Testis (tissue), 3 donors: Measurements from ENCODE around the gene SIRPG. TPM values are rescaled to one million over a fixed set of nuclear protein-coding genes. Genes with fewer than 3 reads are reported as not detected.

ENCODE experiments used
- DNase-seq: peaks from one replicate; pipeline ENCODE4 v3.0.0-alpha.2; 2019
- H3K27ac ChIP-seq, 2 donors: fragments of 200-600 bp; sonication (generic); one replicate each; pipeline ENCODE4 v1.5.1; 2019
- H3K27me3 ChIP-seq: fragments of 200-600 bp; sonication (generic); one replicate; pipeline ENCODE4 v1.5.1; 2019
- H3K36me3 ChIP-seq: fragments of 200-600 bp; sonication (generic); one replicate; pipeline ENCODE4 v1.5.1; 2017; ENCODE audit warnings: low read depth; ENCODE audit errors: missing control alignments
- H3K4me1 ChIP-seq: fragments of 200-600 bp; sonication (generic); one replicate; pipeline ENCODE4 v1.5.1; 2019
- H3K4me3 ChIP-seq, 2 donors: fragments of 200-600 bp; sonication (generic); one replicate each; pipeline ENCODE4 v1.5.1; 2017 to 2019
- H3K9me3 ChIP-seq: fragments of 200-600 bp; sonication (generic); one replicate; pipeline ENCODE4 v1.5.1; 2017
- POLR2A ChIP-seq: fragments of 450-650 bp; IDR thresholded peaks from one replicate; pipeline ENCODE4 v1.6.1; 2017; ENCODE audit warnings: antibody characterized with exemption, mild to moderate bottlenecking, moderate library complexity
- WGBS, 2 donors: methylation state at CpG; one replicate each; pipeline ENCODE4 v1.1.5; 2018; 5-methylcytosine and 5-hydroxymethylcytosine counted together
- intact Hi-C: fragments of 100-400 bp; cut with DNase I; formaldehyde crosslinking; loops from one replicate; pipeline ENCODE4 v1.15.1; 2023; ENCODE audit warnings: low total_unique reads
- polyA plus RNA-seq: library from polyadenylated mRNA; stranded (reverse); fragments of 350-450 nt; fragmentation: Illumina TruSeq; extraction: RNeasy Lipid Tissue Mini Kit (QIAGEN cat#74804); gene quantifications from one replicate; pipeline ENCODE4 v1.2.3, GENCODE V29; 2014; ENCODE audit warnings: low read depth, low replicate concordance; ENCODE audit not compliant: insufficient read depth
- total RNA-seq, 2 donors: library from RNA; depleted of rRNA; stranded (reverse); fragments of >200 nt; gene quantifications; one replicate each; pipeline ENCODE4 v1.2.3, GENCODE V29; 2016
- TF ChIP-seq, protein P1 (sequence below), 3 experiments: fragments of 450-650 bp in 2 of 3; fragments of 200-600 bp in 1 of 3; sonication (generic) in 1 of 3; IDR thresholded peaks; one replicate each; pipeline ENCODE4 v1.5.1; 2016 to 2019; ENCODE audit warnings: antibody characterized with exemption in 3 of 3, mild to moderate bottlenecking in 2 of 3, moderate library complexity in 1 of 3

Gene SIRPG
- total and polyA plus RNA-seq, 3 donors from 2014 or later: 1.1 to 13.9 (median 3.4) TPM

DNA sequence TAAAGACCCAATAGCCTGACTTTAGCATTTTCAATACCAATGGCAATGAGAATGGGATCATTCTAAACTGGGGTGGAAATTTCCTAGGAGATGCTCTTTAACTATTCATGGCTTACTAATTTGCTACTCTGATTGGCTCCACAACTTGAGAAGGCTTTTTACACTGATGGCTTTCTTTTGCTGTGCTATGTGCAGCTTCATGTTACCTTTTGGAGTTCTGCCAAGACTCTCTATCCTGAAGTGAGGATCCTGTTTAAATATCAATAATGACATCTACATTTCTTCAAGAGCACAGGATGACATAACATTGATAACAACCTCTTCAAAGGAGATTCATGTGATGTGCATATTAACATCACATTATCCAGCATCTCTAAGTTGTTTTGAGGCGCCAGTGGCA, 43.4 kb upstream of the SIRPG start:
- H3K27me3 ChIP-seq: no peaks in the 10 kb centered on the region
- 79% methylated on average over 1 of the region's 1 CpG for WGBS, 2 donors
- TF ChIP-seq, protein P1, sequence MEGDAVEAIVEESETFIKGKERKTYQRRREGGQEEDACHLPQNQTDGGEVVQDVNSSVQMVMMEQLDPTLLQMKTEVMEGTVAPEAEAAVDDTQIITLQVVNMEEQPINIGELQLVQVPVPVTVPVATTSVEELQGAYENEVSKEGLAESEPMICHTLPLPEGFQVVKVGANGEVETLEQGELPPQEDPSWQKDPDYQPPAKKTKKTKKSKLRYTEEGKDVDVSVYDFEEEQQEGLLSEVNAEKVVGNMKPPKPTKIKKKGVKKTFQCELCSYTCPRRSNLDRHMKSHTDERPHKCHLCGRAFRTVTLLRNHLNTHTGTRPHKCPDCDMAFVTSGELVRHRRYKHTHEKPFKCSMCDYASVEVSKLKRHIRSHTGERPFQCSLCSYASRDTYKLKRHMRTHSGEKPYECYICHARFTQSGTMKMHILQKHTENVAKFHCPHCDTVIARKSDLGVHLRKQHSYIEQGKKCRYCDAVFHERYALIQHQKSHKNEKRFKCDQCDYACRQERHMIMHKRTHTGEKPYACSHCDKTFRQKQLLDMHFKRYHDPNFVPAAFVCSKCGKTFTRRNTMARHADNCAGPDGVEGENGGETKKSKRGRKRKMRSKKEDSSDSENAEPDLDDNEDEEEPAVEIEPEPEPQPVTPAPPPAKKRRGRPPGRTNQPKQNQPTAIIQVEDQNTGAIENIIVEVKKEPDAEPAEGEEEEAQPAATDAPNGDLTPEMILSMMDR (IDR thresholded peaks at IDR 0.05): no peak
- no peak for TF ChIP-seq POLR2A
- intact Hi-C loops: no loop called here
- H3K4me3 ChIP-seq: no peak overlapping the region
- H3K9me3 ChIP-seq: no peaks in the 10 kb centered on the region
- no peak for DNase-seq
- no peaks in the 10 kb centered on the region for H3K36me3 ChIP-seq
- H3K4me1 ChIP-seq: no peaks in the 10 kb centered on the region
- H3K27ac ChIP-seq: no peak overlapping the region

DNA sequence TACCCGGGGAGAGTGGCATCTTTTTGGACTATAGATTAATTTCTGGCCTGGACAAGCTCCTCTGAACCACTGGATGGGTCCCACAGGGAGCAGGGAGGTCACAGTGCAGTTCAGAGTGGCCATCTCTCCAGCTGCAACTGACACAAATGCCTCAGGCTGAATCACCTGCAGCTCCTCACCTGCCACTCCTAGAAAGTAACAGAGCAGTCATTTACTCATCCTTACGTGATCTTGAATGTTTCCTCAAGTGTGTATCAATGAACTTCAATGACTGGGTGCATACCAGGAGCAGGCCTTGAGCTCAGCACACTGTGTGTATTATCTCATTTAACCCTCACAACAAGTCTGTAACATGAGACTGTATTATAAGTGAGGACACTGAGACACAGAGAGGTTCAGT, 40.0 kb upstream of the SIRPG start:
- no peak for DNase-seq
- Histone ChIP-seq H3K27me3 (no peaks in the 10 kb centered on the region), H3K4me3 (no peak overlapping the region), H3K27ac (no peak overlapping the region), H3K36me3 (no peaks in the 10 kb centered on the region), H3K9me3 (no peaks in the 10 kb centered on the region), H3K4me1 (no peaks in the 10 kb centered on the region)
- no peak for TF ChIP-seq POLR2A
- TF ChIP-seq, protein P1 (IDR thresholded peaks at IDR 0.05): no peak
- intact Hi-C loops: no loop called here
- WGBS, 2 donors: 78 to 85% methylated on average over 2 of the region's 2 CpGs

DNA sequence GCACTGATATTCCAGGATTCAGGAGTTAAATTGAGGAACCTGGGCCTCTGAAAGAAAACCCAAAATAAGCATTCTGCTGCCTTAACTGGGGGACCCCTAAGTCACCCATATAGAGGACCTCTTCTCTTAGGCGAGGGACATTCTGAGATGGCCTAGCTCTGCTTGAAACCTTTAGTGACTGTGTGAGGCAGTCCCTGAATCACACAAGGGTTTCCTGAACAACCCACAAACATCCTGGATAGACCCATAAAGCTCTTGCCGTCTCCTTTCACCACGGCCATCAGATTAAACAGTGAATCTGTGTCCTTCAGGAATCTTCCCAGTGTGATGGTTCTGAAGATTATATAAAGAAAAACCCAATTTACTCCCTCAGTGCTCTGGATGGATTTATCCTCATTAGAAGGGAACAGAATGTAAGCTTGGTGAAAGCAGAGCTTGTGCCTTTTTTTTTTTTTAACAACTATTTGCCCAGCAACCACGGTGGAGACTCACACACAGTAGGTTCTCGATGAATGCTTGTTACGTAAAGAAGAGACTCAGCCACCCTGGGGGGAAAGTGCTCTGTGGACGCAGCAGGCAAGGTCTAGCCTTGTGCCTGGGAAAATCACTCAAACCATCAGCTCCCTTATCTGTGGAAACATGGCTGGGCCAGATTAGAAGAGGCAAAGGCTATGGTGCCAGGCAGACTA, 39.1 kb upstream of the SIRPG start:
- no peaks in the 10 kb centered on the region for H3K9me3 ChIP-seq
- no peak for DNase-seq
- no peak overlapping the region for H3K27ac ChIP-seq
- WGBS, 2 donors: 78 to 83% methylated on average over 7 of the region's 7 CpGs
- TF ChIP-seq, protein P1 (IDR thresholded peaks at IDR 0.05): no peak
- H3K4me3 ChIP-seq: no peak overlapping the region
- no peaks in the 10 kb centered on the region for H3K4me1 ChIP-seq
- intact Hi-C loops: no loop called here
- no peaks in the 10 kb centered on the region for H3K27me3 ChIP-seq
- H3K36me3 ChIP-seq: no peaks in the 10 kb centered on the region

DNA sequence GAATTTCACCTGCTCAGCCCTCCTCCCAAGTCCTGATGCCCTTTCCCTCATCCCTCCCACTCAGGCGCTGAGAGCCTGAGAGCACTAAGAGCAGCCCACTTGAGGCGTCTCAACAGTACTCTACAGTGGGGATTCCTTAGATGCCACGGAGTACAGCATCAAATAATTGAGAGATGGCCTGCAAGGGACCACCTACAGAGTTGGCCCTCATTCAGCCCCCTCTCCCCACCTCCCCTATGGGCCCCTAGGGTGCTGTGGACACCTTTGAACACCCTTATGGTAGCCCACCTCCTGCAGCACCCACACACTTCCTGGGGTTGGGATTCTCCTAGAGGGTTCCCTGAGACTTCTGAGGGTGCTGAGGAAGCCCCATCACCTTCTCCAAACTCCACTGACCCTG, 37.1 kb upstream of the SIRPG start:
- Histone ChIP-seq H3K4me3 (no peak overlapping the region), H3K36me3 (no peaks in the 10 kb centered on the region), H3K27me3 (no peaks in the 10 kb centered on the region), H3K27ac (no peak overlapping the region), H3K4me1 (no peaks in the 10 kb centered on the region), H3K9me3 (no peaks in the 10 kb centered on the region)
- WGBS, 2 donors: 70 to 83% methylated on average over 2 to 3 of the region's 3 CpGs
- no peak for TF ChIP-seq POLR2A
- TF ChIP-seq, protein P1 (IDR thresholded peaks at IDR 0.05): no peak
- no peak for DNase-seq
- intact Hi-C loops: no loop called here

DNA sequence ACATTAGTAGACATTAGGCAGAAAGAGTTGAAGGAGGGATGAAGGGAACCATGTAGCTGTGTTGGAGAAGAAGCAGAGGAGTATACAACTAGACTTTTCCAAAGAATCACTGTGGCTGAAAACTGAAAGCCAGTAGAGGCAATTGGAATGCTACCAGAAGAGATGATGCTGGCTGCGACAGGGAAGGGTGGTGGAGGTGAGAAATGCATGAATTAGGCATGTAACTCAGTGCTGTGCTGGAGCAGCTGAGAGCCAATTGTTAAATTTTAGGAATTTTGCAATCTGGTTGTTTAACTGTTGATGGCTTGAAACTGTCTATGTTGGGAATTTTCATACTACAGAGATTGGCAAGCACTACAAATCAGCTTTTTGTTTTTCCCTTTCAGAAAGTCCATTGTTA, 35.8 kb upstream of the SIRPG start:
- Histone ChIP-seq H3K9me3 (no peaks in the 10 kb centered on the region), H3K4me1 (no peaks in the 10 kb centered on the region), H3K36me3 (no peaks in the 10 kb centered on the region), H3K27ac (no peak overlapping the region), H3K27me3 (no peaks in the 10 kb centered on the region), H3K4me3 (no peak overlapping the region)
- intact Hi-C loops: no loop called here
- WGBS, 2 donors: 50 to 57% methylated on average over 1 of the region's 1 CpG
- no peak for DNase-seq
- no peak for TF ChIP-seq POLR2A
- TF ChIP-seq, protein P1 (IDR thresholded peaks at IDR 0.05): no peak
